Measurements from ENCODE around the gene PJA1. TPM values are rescaled to one million over a fixed set of nuclear protein-coding genes. Genes with fewer than 3 reads are reported as not detected.

PJA1 gene
- total RNA-seq, 3 donors from 2014 or later = 4.4 to 18.8 (median 5.2) TPM

DNA sequence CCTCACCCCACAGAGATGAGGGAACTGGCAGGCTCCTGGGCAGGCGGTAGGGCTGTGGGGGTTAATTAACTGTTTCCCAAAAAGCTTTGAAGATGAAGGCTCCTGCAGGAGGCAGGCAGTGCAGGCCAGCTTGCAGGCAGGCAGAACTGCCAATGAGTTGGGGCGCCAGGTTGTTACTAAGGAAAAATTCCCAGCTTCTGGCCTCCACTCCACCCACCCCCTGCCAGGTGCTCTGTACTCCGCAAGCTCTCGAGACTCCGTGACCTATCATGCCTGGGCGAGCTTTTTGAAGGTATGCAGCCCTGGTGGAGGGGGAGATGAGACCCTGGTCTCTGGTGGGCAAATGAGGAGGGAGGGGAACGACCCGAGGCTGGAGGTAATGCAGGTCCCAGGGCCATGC, 41.8 kb downstream of the PJA1 start:
- H3K4me3 ChIP-seq = no peak overlapping the region
- no peaks in the 10 kb centered on the region for H3K4me1 ChIP-seq (ENCODE audit: low read depth)
- intact Hi-C loops (cut with DNase I, micrococcal nuclease) = no loop called here
- DNase-seq (no peak), ATAC-seq (no peak)
- TF ChIP-seq, protein P1, sequence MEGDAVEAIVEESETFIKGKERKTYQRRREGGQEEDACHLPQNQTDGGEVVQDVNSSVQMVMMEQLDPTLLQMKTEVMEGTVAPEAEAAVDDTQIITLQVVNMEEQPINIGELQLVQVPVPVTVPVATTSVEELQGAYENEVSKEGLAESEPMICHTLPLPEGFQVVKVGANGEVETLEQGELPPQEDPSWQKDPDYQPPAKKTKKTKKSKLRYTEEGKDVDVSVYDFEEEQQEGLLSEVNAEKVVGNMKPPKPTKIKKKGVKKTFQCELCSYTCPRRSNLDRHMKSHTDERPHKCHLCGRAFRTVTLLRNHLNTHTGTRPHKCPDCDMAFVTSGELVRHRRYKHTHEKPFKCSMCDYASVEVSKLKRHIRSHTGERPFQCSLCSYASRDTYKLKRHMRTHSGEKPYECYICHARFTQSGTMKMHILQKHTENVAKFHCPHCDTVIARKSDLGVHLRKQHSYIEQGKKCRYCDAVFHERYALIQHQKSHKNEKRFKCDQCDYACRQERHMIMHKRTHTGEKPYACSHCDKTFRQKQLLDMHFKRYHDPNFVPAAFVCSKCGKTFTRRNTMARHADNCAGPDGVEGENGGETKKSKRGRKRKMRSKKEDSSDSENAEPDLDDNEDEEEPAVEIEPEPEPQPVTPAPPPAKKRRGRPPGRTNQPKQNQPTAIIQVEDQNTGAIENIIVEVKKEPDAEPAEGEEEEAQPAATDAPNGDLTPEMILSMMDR (IDR thresholded peaks at IDR 0.05) = no peak
- no peaks in the 10 kb centered on the region for H3K36me3 ChIP-seq (ENCODE audit: low read depth)
- no peaks in the 10 kb centered on the region for H3K9me3 ChIP-seq

GRCh38 chrX:69121321-69122000, 43.8 kb downstream of the PJA1 start:
- intact Hi-C loops (cut with DNase I, micrococcal nuclease) = no loop called here
- Histone ChIP-seq H3K9me3 (no peaks in the 10 kb centered on the region), H3K36me3 (ENCODE audit: low read depth) (no peaks in the 10 kb centered on the region), H3K4me3 (no peak overlapping the region), H3K4me1 (ENCODE audit: low read depth) (no peaks in the 10 kb centered on the region)
- ATAC-seq (no peak), DNase-seq (no peak)
- TF ChIP-seq, protein P1 (IDR thresholded peaks at IDR 0.05) = no peak

DNA sequence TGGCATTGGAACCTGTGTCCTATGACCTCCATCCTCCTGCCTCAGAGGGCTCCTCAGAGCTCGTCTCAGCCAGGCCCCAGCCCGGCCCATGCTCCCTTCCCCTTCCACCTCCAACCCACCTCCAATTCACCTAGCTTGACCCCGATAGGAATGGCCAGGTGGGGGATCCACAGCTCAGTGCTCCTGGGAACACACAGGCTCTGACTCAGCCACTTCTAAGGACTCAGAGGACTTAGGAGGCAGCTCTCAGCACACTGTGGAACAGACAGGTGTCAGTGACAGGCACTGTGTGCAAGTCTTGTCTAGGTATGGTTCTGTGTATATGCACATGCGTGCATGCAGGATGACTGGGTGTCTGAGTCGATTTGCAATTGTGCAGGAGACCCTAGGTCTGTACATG, 44.8 kb downstream of the PJA1 start:
- DNase-seq (no peak), ATAC-seq (no peak)
- no peaks in the 10 kb centered on the region for H3K9me3 ChIP-seq
- TF ChIP-seq, protein P1 (IDR thresholded peaks at IDR 0.05) = no peak
- intact Hi-C loops (cut with DNase I, micrococcal nuclease) = no loop called here
- H3K36me3 ChIP-seq (ENCODE audit: low read depth) = no peaks in the 10 kb centered on the region
- H3K4me3 ChIP-seq = no peak overlapping the region
- no peaks in the 10 kb centered on the region for H3K4me1 ChIP-seq (ENCODE audit: low read depth)

- no peaks in the 10 kb centered on the region for H3K9me3 ChIP-seq
- no peaks in the 10 kb centered on the region for H3K4me1 ChIP-seq (ENCODE audit: low read depth)
- no peak overlapping the region for H3K4me3 ChIP-seq
- no peak for ATAC-seq
- intact Hi-C loops (cut with DNase I, micrococcal nuclease) = no loop called here
- no peaks in the 10 kb centered on the region for H3K36me3 ChIP-seq (ENCODE audit: low read depth)
- no peak for DNase-seq
- TF ChIP-seq, protein P1 (IDR thresholded peaks at IDR 0.05) = no peak
These were observed 46.1 kb downstream of the PJA1 start for GRCh38 chrX:69119122-69119521.

DNA sequence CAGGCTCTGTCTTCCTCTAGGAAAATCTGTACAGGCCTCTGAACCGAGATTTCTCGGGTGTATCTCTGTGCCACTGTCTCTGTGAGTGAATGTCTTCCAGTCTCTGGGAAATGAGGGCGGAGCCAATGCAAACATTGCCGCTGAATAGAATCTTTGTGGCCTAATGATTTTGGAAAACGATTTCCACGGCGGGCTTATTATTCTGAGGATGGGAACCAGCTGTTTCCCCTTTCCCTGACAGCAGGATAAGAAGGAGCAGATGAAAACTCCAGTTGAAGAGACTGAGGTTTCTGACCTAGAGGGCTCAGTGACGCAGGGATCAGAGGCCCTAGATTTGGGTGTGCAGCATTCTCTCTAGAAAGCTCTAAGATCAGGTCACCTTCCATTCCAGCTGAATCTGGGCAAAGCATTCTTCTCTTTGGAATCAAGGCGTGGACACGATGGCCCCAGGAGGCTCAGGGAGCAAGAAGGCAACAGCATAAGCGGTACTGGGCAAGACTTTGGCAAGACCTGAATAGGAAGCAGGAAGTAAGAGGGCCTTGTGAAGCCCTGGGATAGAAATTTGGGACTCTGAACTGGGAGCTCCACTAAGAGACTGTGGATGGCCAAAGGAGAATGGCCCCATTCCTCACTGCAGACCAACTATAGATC, 47.3 kb downstream of the PJA1 start:
- no peak for ATAC-seq
- TF ChIP-seq, protein P1 (IDR thresholded peaks at IDR 0.05) = no peak
- Histone ChIP-seq H3K4me3 (no peak overlapping the region), H3K4me1 (ENCODE audit: low read depth) (no peaks in the 10 kb centered on the region), H3K36me3 (ENCODE audit: low read depth) (no peaks in the 10 kb centered on the region), H3K9me3 (no peaks in the 10 kb centered on the region)
- DNase-seq = no peak
- intact Hi-C loops (cut with DNase I, micrococcal nuclease) = no loop called here

Data from mucosa of descending colon (tissue), 3 donors.